Lung (tissue), 12 donors: ENCODE measurements around the gene MTUS2. TPM values are rescaled to one million over a fixed set of nuclear protein-coding genes. Genes with fewer than 3 reads are reported as not detected.

ENCODE experiments used
- ATAC-seq: fragments of 200-7000 bp; cut with Tn5 transposase; one replicate; pipeline ENCODE4 v1.9.1; 2020; ENCODE audit warnings: moderate number of reproducible peaks; ENCODE audit not compliant: insufficient read depth, low FRiP score
- DNase-seq, 3 donors: peaks; one replicate each; pipeline ENCODE4 v3.0.0-alpha.2; 2013 to 2017
- H3K27ac ChIP-seq, 2 donors: one replicate each; pipeline ENCODE4 v1.5.1; 2013; ENCODE audit warnings: mild to moderate bottlenecking in 2 of 2, moderate library complexity in 2 of 2, control low read depth in 1 of 2, inconsistent platforms in 1 of 2, low read depth in 1 of 2, low read length in 1 of 2
- H3K27me3 ChIP-seq, 3 donors: one replicate each; pipeline ENCODE4 v1.5.1; 2013; ENCODE audit warnings: low read length in 2 of 3; ENCODE audit not compliant: control insufficient read depth in 3 of 3, insufficient read depth in 3 of 3
- H3K36me3 ChIP-seq, 4 donors: one replicate each; pipeline ENCODE4 v1.5.1; 2013; ENCODE audit warnings: low read length in 4 of 4, mild to moderate bottlenecking in 1 of 4, moderate library complexity in 1 of 4; ENCODE audit not compliant: control insufficient read depth in 4 of 4, insufficient read depth in 4 of 4
- H3K4me1 ChIP-seq, 5 donors: one replicate each; pipeline ENCODE4 v1.5.1; 2013; ENCODE audit warnings: low read length in 5 of 5, mild to moderate bottlenecking in 2 of 5, moderate library complexity in 1 of 5; ENCODE audit not compliant: control insufficient read depth in 5 of 5, insufficient read depth in 5 of 5
- H3K4me3 ChIP-seq: one replicate; pipeline ENCODE4 v1.5.1; 2013; ENCODE audit warnings: mild to moderate bottlenecking, control low read depth, moderate library complexity
- H3K9ac ChIP-seq, 2 donors: one replicate each; pipeline ENCODE4 v1.5.1; 2013; ENCODE audit warnings: low read length in 2 of 2, control low read depth in 1 of 2; ENCODE audit not compliant: insufficient read depth in 1 of 2
- H3K9me3 ChIP-seq, 4 donors: one replicate each; pipeline ENCODE4 v1.5.1; 2013; ENCODE audit warnings: low read length in 3 of 4, mild to moderate bottlenecking in 1 of 4, moderate library complexity in 1 of 4; ENCODE audit not compliant: control insufficient read depth in 4 of 4, insufficient read depth in 3 of 4
- CTCF ChIP-seq: IDR thresholded peaks from 2 replicates; pipeline ENCODE4 v1.5.1; 2012; ENCODE audit warnings: mild to moderate bottlenecking; ENCODE audit errors: control extremely low read depth, extremely low read depth
- WGBS, 2 donors: extraction: QIAGEN DNeasy Blood & Tissue Kit; methylation state at CpG; one replicate each; pipeline ENCODE4 v1.1.7; 2013; 5-methylcytosine and 5-hydroxymethylcytosine counted together
- polyA plus RNA-seq, 2 donors: library from polyadenylated mRNA; stranded (reverse); fragments of 200-250 nt; gene quantifications; one replicate each; pipeline ENCODE4 v1.2.1, GENCODE V29; 2013
- total RNA-seq, 2 donors: library from RNA; depleted of rRNA in 1 of 2; stranded (reverse); fragments of >200 nt in 1 of 2; gene quantifications; one replicate each; pipeline ENCODE4 v1.2.1, GENCODE V29; 2014 to 2021
- donor health status: control.
- donor health status: control.
- donor health status: Bipolar disorder and iron deficiency.
- donor health status: healthy.
- donor health status: DM: yes; HTN: yes; CAD: no.

Gene MTUS2
- total and polyA plus RNA-seq, 4 donors: 0.03 to 0.54 (median 0.08) TPM

- no peak for TF ChIP-seq CTCF
- no peaks in the 10 kb centered on the region for H3K4me1 ChIP-seq
- 78 to 87% methylated on average over 4 of the region's 4 CpGs for WGBS, 2 donors
- no peak overlapping the region for H3K9ac ChIP-seq
- H3K4me3 ChIP-seq: no peak overlapping the region
- DNase-seq (no peak), ATAC-seq (no peak)
- peaks cover 0 to 24% (median 8%) of the 10 kb centered on the region in 4 donors for H3K36me3 ChIP-seq
- H3K27ac ChIP-seq: no peak overlapping the region
- no peaks in the 10 kb centered on the region for H3K9me3 ChIP-seq
- no peaks in the 10 kb centered on the region for H3K27me3 ChIP-seq
Observed at GRCh38 chr13:29520671-29521070, 700.5 kb downstream of the MTUS2 start.

- Histone ChIP-seq H3K9me3 (no peaks in the 10 kb centered on the region), H3K27ac (no peak overlapping the region), H3K27me3 (no peaks in the 10 kb centered on the region), H3K9ac (no peak overlapping the region), H3K4me3 (no peak overlapping the region), H3K4me1 (no peaks in the 10 kb centered on the region), H3K36me3 (peaks cover 0 to 19% (median 8%) of the 10 kb centered on the region in 4 donors)
- ATAC-seq: no peak
- no peak for TF ChIP-seq CTCF
- DNase-seq: no peak
- 83 to 94% methylated on average over 14 of the region's 14 CpGs for WGBS, 2 donors
Observed at GRCh38 chr13:29521336-29521735, 701.2 kb downstream of the MTUS2 start.

DNA sequence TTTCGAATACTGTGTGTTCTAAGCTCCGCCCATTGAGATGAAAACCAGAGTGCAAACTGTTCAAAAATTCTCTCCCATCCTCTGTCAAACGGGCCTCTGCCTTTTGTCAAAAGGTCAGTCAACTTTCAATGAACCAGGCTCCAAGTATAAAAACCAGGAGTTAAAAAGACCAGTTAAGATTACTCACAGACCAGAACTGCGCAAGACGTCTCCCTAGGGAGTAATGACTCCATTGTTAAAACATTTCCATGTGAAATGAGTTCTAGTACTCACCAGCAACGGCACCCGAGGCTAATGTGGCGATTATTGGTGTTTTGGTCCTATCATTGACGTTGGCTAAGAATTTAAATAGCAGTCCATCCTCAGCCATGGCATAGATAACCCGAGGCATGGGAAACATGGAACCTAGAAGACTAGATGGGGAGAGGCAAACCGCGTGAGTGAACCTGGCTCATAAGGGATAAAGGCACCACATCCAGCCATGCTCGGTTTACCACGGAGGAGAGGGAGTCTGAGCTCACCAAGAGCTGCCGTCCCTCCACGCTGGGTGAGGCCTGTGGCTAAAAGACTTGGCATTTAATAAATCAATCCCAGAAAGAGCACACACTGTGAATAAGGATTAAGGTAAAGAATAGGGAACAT, 702.0 kb downstream of the MTUS2 start:
- TF ChIP-seq CTCF: no peak
- WGBS, 2 donors: 95 to 98% methylated on average over 16 of the region's 16 CpGs
- ATAC-seq (no peak), DNase-seq (no peak)
- Histone ChIP-seq H3K9me3 (no peaks in the 10 kb centered on the region), H3K27me3 (no peaks in the 10 kb centered on the region), H3K27ac (no peak overlapping the region), H3K4me3 (no peak overlapping the region), H3K9ac (no peak overlapping the region), H3K36me3 (peaks cover 0 to 14% (median 5%) of the 10 kb centered on the region in 4 donors), H3K4me1 (no peaks in the 10 kb centered on the region)
